ENCODE results near the gene CPNE1. TPM values are rescaled to one million over a fixed set of nuclear protein-coding genes. Genes with fewer than 3 reads are reported as not detected.

Gene CPNE1
- total RNA-seq, 1 experiment from 2014 or later = 155 TPM

DNA sequence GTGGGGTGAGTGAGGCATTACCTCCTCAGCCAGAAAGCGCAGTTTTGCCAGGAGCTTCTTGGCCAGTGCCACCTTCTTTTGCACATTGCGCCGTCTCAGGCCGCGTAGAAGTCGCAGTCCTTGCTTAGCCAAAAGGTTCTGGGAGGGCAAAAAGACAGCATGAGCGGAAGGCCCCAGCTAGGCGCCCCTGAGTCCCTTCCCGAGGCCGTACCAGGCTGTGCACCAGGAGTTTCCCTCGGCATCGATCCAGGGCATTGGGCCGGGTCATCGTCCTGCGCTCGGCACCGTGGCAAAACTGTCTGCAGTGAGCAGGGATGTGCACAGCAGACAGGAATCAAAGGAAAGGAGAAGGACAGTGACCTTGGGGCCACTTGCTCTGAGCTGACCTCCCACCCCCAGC is 69.2 kb downstream of the CPNE1 start:
- H2BK120ac ChIP-seq (ENCODE audit: low read depth, low read length, poor library complexity, severe bottlenecking) = no peak overlapping the region
- H3K27me3 ChIP-seq (ENCODE audit: insufficient read depth, low read length) = no peaks in the 10 kb centered on the region; the same call in 1 of the 2 replicates
- H3K4me1 ChIP-seq (ENCODE audit: insufficient read depth, low read length) = no peaks in the 10 kb centered on the region
- H3K18ac ChIP-seq (ENCODE audit: insufficient read length, low read depth, low read length) = no peak overlapping the region
- H3K9ac ChIP-seq (ENCODE audit: extremely low read depth, insufficient read length, low read length) = no peak overlapping the region
- H2AFZ ChIP-seq (ENCODE audit: low read length) = no peak overlapping the region
- WGBS (ENCODE audit: extremely low coverage, insufficient read length, low lambda C conversion rate) = no CpG with 5 or more reads among the region's 17 CpGs
- no peaks in the 10 kb centered on the region for H3K23me2 ChIP-seq (ENCODE audit: insufficient read length, low read depth, low read length, poor library complexity, severe bottlenecking)
- no peaks in the 10 kb centered on the region for H3K9me3 ChIP-seq (ENCODE audit: control insufficient read depth, low read depth, low read length)
- H2BK5ac ChIP-seq (ENCODE audit: insufficient read length, low read length) = no peak overlapping the region
- peak; percentile 21 for DNase-seq
- Mint-ChIP-seq H3K9me3 (no peaks in the 10 kb centered on the region), H3K4me3 (no peak overlapping the region), H3K27ac (no peak overlapping the region; a peak in 1 of 7 replicates), H3K4me1 (peaks cover 9 to 18% of the 10 kb centered on the region in 2 experiments), H3K27me3 (ENCODE audit: low read depth) (peaks cover 30% of the 10 kb centered on the region), H3K36me3 (ENCODE audit: insufficient read depth in 1 of 3, low read depth in 3 of 3) (no peaks in the 10 kb centered on the region)
- no peak overlapping the region for H2BK20ac ChIP-seq (ENCODE audit: low read depth, low read length, poor library complexity, severe bottlenecking)
- H3K4ac ChIP-seq (ENCODE audit: low read depth, low read length) = no peak overlapping the region
- no peak overlapping the region for H3K14ac ChIP-seq (ENCODE audit: insufficient read depth, low read length)
- H4K8ac ChIP-seq (replicated peaks; ENCODE audit: insufficient read length, low read depth, low read length) = no peak overlapping the region
- H3K79me1 ChIP-seq (ENCODE audit: insufficient read depth, low read depth, low read length, poor library complexity, severe bottlenecking) = no peaks in the 10 kb centered on the region
- H4K5ac ChIP-seq (ENCODE audit: insufficient read length, low read depth, low read length) = no peak overlapping the region
- no peaks in the 10 kb centered on the region for H4K20me1 ChIP-seq (ENCODE audit: control insufficient read depth, insufficient read depth, insufficient read length)
- TF ChIP-seq, protein P1, sequence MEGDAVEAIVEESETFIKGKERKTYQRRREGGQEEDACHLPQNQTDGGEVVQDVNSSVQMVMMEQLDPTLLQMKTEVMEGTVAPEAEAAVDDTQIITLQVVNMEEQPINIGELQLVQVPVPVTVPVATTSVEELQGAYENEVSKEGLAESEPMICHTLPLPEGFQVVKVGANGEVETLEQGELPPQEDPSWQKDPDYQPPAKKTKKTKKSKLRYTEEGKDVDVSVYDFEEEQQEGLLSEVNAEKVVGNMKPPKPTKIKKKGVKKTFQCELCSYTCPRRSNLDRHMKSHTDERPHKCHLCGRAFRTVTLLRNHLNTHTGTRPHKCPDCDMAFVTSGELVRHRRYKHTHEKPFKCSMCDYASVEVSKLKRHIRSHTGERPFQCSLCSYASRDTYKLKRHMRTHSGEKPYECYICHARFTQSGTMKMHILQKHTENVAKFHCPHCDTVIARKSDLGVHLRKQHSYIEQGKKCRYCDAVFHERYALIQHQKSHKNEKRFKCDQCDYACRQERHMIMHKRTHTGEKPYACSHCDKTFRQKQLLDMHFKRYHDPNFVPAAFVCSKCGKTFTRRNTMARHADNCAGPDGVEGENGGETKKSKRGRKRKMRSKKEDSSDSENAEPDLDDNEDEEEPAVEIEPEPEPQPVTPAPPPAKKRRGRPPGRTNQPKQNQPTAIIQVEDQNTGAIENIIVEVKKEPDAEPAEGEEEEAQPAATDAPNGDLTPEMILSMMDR (conservative IDR thresholded peaks at IDR 0.05) = no peak
- no peak overlapping the region for H2AK5ac ChIP-seq (ENCODE audit: insufficient read length, low read length)
- no peaks in the 10 kb centered on the region for H3K79me2 ChIP-seq (ENCODE audit: insufficient read depth, low read length)
- no peak overlapping the region for H2BK12ac ChIP-seq (ENCODE audit: insufficient read length, low read depth, low read length)
- no peak overlapping the region for H2BK15ac ChIP-seq (ENCODE audit: low read depth, low read length)
- H3K27ac ChIP-seq (ENCODE audit: insufficient read length, low read depth, low read length) = no peak overlapping the region
- H3K23ac ChIP-seq (ENCODE audit: insufficient read length, low read depth, low read length) = no peak overlapping the region
- H3K4me2 ChIP-seq (ENCODE audit: insufficient read depth, insufficient read length, low read length) = no peak overlapping the region
- H3K56ac ChIP-seq (ENCODE audit: insufficient read length, low read depth, low read length) = no peak overlapping the region
- no peak overlapping the region for H4K91ac ChIP-seq (ENCODE audit: insufficient read length, low read depth, low read length)
- no peak overlapping the region for H3T11ph ChIP-seq (ENCODE audit: low read length)

Data from H9 (cell line).